Mesenchymal stem cell (in vitro differentiated cells and primary cell): ENCODE data around the gene ASF1B.

Experiments
- DNase-seq: peaks from one replicate; pipeline ENCODE4 v3.0.0-alpha.2; 2013
- H2AFZ ChIP-seq: one replicate; pipeline ENCODE4 v1.6.1; 2013; ENCODE audit warnings: low read depth, mild to moderate bottlenecking, control low read depth, inconsistent platforms, low read length, moderate library complexity
- H2AK5ac ChIP-seq: 2 replicates; pipeline ENCODE4 v1.6.1; 2013; ENCODE audit warnings: low read length, moderate library complexity, mild to moderate bottlenecking, inconsistent platforms; ENCODE audit not compliant: severe bottlenecking
- H2BK120ac ChIP-seq: one replicate; pipeline ENCODE4 v1.6.1; 2013; ENCODE audit warnings: low read depth, mild to moderate bottlenecking, inconsistent platforms, low read length, moderate library complexity
- H2BK12ac ChIP-seq, 2 experiments: one replicate each; pipeline ENCODE4 v1.6.1; 2013; ENCODE audit warnings: inconsistent platforms in 2 of 2, low read length in 2 of 2, mild to moderate bottlenecking in 2 of 2, moderate library complexity in 2 of 2, control low read depth in 1 of 2
- H2BK15ac ChIP-seq: one replicate; pipeline ENCODE4 v1.6.1; 2013; ENCODE audit warnings: mild to moderate bottlenecking, low read depth, inconsistent platforms; ENCODE audit not compliant: poor library complexity, severe bottlenecking
- H2BK5ac ChIP-seq: 2 replicates; pipeline ENCODE4 v1.6.1; 2013; ENCODE audit warnings: low read depth, mild to moderate bottlenecking, low read length, control low read depth, inconsistent platforms; ENCODE audit not compliant: poor library complexity, severe bottlenecking
- H3K14ac ChIP-seq, 2 experiments: one replicate each; pipeline ENCODE4 v1.6.1; 2013; ENCODE audit warnings: inconsistent platforms in 2 of 2, low read length in 2 of 2, control low read depth in 1 of 2, mild to moderate bottlenecking in 1 of 2, moderate library complexity in 1 of 2
- H3K18ac ChIP-seq, 2 experiments: one replicate each; pipeline ENCODE4 v1.6.1; 2013; ENCODE audit warnings: inconsistent platforms in 2 of 2, low read length in 2 of 2, control low read depth in 1 of 2, low read depth in 1 of 2, mild to moderate bottlenecking in 1 of 2
- H3K23ac ChIP-seq, 2 experiments: one replicate each; pipeline ENCODE4 v1.6.1; 2013; ENCODE audit warnings: inconsistent platforms in 2 of 2, low read length in 2 of 2, mild to moderate bottlenecking in 2 of 2, moderate library complexity in 2 of 2, control low read depth in 1 of 2
- H3K27ac ChIP-seq: 2 replicates; pipeline ENCODE4 v1.5.1; 2013; ENCODE audit warnings: mild to moderate bottlenecking, moderate library complexity, low read length, control low read depth, inconsistent platforms; ENCODE audit not compliant: poor library complexity, severe bottlenecking
- H3K27me3 ChIP-seq, 2 experiments: 2 replicates each; pipeline versions ENCODE4 v1.6.1 to v1.7.0; 2013; ENCODE audit warnings: low read length in 2 of 2, mild to moderate bottlenecking in 2 of 2, moderate library complexity in 2 of 2, control low read depth in 1 of 2, inconsistent platforms in 1 of 2; ENCODE audit not compliant: control insufficient read depth in 1 of 2, insufficient read depth in 1 of 2
- H3K36me3 ChIP-seq, 2 experiments: 2 replicates each; pipeline versions ENCODE4 v1.6.1 to v1.7.0; 2013; ENCODE audit warnings: low read length in 2 of 2, control low read depth in 1 of 2, inconsistent platforms in 1 of 2, low read depth in 1 of 2, mild to moderate bottlenecking in 1 of 2; ENCODE audit not compliant: insufficient read depth in 2 of 2, control insufficient read depth in 1 of 2
- H3K4ac ChIP-seq, 2 experiments: one replicate each; pipeline ENCODE4 v1.6.1; 2013; ENCODE audit warnings: inconsistent platforms in 2 of 2, low read length in 2 of 2, mild to moderate bottlenecking in 2 of 2, moderate library complexity in 2 of 2, control low read depth in 1 of 2, low read depth in 1 of 2
- H3K4me1 ChIP-seq: 2 replicates; pipeline ENCODE4 v1.6.1; 2013; ENCODE audit warnings: low read depth, low read length, control low read depth; ENCODE audit not compliant: control insufficient read depth, insufficient read depth
- H3K4me2 ChIP-seq: 2 replicates; pipeline ENCODE4 v1.6.1; 2013; ENCODE audit warnings: low read length, mild to moderate bottlenecking, inconsistent platforms; ENCODE audit not compliant: poor library complexity, severe bottlenecking
- H3K4me3 ChIP-seq, 2 experiments: 2 replicates each; pipeline versions ENCODE4 v1.5.1 to v1.7.0; 2013; ENCODE audit warnings: low read length in 2 of 2, mild to moderate bottlenecking in 2 of 2, control low read depth in 1 of 2, low read depth in 1 of 2; ENCODE audit not compliant: insufficient read depth in 1 of 2
- H3K79me1 ChIP-seq: replicated peaks from 2 replicates; pipeline ENCODE4 v1.6.1; 2013; ENCODE audit warnings: mild to moderate bottlenecking, control low read depth, low read length, inconsistent platforms; ENCODE audit not compliant: poor library complexity, severe bottlenecking
- H3K9ac ChIP-seq: 2 replicates; pipeline ENCODE4 v1.7.0; 2013; ENCODE audit warnings: mild to moderate bottlenecking, low read length, moderate library complexity
- H3K9me3 ChIP-seq: 2 replicates; pipeline ENCODE4 v1.7.0; 2013; ENCODE audit warnings: mild to moderate bottlenecking, low read length; ENCODE audit not compliant: control insufficient read depth
- H4K8ac ChIP-seq: one replicate; pipeline ENCODE4 v1.6.1; 2013; ENCODE audit warnings: inconsistent platforms, mild to moderate bottlenecking, low read length, moderate library complexity
- H4K91ac ChIP-seq: one replicate; pipeline ENCODE4 v1.6.1; 2013; ENCODE audit warnings: mild to moderate bottlenecking, low read length, inconsistent platforms
- WGBS: methylation state at CpG from one replicate; pipeline ENCODE4 v1.1.7; 2013; ENCODE audit warnings: mixed read lengths; 5-methylcytosine and 5-hydroxymethylcytosine counted together

Gene ASF1B

DNA sequence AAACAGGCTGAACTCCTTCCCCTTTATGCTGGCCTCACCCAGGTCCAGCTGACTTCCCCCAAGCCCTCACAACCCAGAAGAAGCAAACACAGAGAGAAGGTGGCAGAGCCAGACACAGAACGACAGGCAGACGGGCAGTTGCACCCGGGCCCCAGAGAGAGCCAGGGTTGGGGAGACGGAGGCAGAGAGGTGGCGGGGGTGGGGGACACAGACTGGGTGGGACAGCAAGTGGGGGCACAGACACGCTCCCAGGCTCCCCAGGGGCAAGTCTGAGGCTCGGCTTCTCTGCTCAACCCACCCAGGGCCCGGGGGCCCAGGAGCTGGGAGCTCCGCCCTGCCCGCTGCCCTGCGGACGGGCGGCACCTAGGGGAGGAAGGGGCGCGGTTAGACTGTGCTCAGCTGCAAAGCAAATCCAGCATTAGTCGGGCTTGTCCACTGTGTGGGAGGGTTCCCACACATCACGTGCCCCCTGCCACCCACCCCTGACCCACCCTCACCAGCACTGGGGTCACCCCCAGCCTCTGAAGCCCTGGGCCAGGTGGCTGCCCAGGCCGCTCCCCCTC is 31.3 kb upstream of the ASF1B start:
- H3K9ac ChIP-seq, result no peak overlapping the region
- no peak overlapping the region for H3K23ac ChIP-seq
- H3K4me3 ChIP-seq, result no peak overlapping the region
- H3K9me3 ChIP-seq, result no peaks in the 10 kb centered on the region
- H4K91ac ChIP-seq, result no peak overlapping the region
- H3K18ac ChIP-seq, result no peak overlapping the region
- H3K36me3 ChIP-seq, result peaks cover 17 to 72% of the 10 kb centered on the region in 2 experiments
- H2BK12ac ChIP-seq, result no peak overlapping the region
- H2AK5ac ChIP-seq, result no peak overlapping the region
- no peak overlapping the region for H2BK120ac ChIP-seq
- no peak overlapping the region for H2BK15ac ChIP-seq
- no peak overlapping the region for H3K14ac ChIP-seq
- no peak overlapping the region for H4K8ac ChIP-seq
- H3K27me3 ChIP-seq, result no peaks in the 10 kb centered on the region
- WGBS, result 92% methylated on average over 18 of the region's 18 CpGs
- no peak overlapping the region for H2BK5ac ChIP-seq
- DNase-seq, result no peak
- H2AFZ ChIP-seq, result no peak overlapping the region
- no peak overlapping the region for H3K27ac ChIP-seq
- H3K4me1 ChIP-seq, result peaks cover 4% of the 10 kb centered on the region
- H3K79me1 ChIP-seq, result no peaks in the 10 kb centered on the region
- H3K4me2 ChIP-seq, result no peak overlapping the region
- H3K4ac ChIP-seq, result no peak overlapping the region

DNA sequence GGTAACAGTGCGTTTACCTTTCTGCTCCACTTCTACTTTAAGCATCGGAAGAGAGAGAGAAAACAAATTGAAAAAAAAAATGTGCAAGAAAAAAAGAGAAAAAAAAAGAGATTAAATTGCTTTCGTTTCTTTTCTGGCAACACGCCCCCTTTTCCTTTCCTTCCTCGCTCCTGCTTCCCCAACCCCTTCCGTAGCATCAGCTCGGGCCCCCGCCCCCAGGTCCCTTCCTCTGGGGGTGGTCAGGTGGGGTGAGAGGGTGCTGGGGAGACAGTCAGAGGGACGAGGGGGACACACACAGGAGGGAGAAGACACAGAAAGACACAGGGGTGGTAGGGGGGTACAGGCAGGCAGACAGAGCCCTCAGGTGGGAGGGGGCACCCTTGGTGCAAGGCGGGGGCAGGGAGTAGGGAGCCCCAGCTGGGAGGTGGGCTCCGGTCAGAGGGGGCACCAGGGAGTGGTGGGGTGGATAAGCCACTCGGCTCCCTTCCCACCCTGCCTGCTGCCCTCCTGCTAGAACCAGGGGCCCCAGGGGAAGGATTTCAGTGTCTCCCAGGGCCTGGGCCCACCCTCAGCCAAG is 30.7 kb upstream of the ASF1B start:
- Histone ChIP-seq H3K36me3 (peaks cover 19 to 74% of the 10 kb centered on the region in 2 experiments), H2BK12ac (no peak overlapping the region), H3K23ac (no peak overlapping the region), H3K9ac (no peak overlapping the region), H2BK15ac (no peak overlapping the region), H3K4ac (no peak overlapping the region), H3K14ac (no peak overlapping the region), H3K27ac (no peak overlapping the region), H3K4me2 (no peak overlapping the region), H2AK5ac (no peak overlapping the region), H3K27me3 (no peaks in the 10 kb centered on the region), H3K4me1 (peaks cover 7% of the 10 kb centered on the region), H3K18ac (no peak overlapping the region), H3K9me3 (no peaks in the 10 kb centered on the region), H3K79me1 (no peaks in the 10 kb centered on the region), H4K8ac (no peak overlapping the region), H2AFZ (no peak overlapping the region), H2BK5ac (no peak overlapping the region), H2BK120ac (no peak overlapping the region), H3K4me3 (no peak overlapping the region), H4K91ac (no peak overlapping the region)
- 94% methylated on average over 4 of the region's 12 CpGs for WGBS
- no peak for DNase-seq

DNA sequence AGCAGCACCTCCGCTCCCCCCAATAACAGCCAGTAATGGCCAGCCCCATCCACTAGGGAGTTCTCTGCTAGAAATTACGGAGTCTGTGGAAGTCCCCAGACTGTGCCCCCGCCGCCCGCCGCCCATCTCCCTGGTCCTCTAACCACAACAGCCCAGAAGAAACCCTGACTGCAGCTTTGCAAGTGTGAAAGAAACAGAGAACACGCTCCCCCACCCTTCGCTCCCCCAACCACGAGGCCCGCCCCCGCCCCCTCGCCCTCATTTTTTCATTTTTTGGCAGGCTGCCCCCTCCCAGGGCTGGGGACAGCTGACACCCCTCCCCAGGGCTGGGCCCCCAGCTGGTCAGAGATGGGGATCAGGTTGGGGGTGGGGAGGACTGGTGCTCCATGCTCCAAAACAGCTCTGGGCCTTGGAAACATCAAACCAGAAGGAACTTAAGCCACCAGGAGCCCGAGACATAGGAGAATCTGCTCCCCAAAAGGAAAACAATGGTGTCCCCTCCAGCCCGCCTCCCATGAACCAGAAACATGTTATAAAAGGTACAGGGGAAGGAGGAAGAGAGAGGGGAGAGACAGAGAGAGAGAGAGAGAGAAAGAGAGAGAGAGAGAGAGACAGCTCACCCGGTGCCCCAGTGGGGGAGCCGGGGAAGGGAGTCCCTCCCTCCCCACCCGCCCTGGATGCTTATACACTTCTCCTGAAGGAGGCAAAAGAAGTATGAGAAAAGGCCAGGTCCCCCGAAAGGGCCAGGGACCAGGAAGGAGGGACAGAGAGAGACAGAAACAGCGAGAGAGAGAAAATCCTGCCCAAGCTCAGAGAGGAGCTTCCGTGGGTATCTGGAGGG is 29.8 kb upstream of the ASF1B start:
- H2BK15ac ChIP-seq, result no peak overlapping the region
- H3K14ac ChIP-seq, result no peak overlapping the region

DNA sequence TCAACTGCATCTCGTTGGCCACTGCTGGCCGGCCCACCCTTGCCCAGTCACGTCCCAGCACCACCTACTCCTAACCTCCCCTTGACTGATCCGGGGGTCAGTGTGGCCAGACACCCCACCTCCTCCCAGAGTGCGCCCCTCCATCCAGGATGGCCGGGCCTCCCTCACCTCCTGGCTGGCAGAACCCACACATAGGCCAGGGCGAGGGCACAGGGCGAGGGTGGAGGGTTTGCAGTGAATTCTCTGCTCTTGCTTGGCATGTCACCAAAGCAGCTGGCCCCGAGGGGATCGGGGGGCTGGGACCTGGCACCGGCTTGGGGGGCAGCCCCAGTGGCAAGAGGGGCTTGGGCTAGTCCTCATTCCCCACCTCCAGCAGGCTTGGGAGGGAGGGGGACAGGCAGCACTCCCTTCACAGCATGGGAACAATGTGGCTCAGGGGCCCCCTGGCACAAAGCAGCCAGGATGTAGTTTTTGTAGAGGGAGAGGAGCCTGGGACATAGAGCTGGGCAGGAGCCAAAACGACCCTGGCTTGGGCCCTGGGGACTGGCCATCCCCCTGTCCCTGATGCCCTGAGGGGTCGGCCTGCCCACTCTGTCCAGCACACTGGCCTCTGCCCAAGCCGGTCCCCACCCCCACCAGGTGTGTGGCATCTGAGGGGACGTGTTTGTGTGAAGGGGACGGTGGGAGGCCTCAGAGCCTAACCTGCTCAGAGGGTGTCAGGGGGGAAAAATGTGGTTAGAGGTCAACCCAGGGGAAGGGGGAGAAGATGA is 28.5 kb upstream of the ASF1B start:
- Histone ChIP-seq H3K14ac (no peak overlapping the region), H4K8ac (no peak overlapping the region), H4K91ac (peak overlapping the region; percentile 28), H2BK12ac (no peak overlapping the region), H2BK120ac (no peak overlapping the region), H2BK15ac (no peak overlapping the region), H3K79me1 (no peaks in the 10 kb centered on the region), H3K36me3 (peaks cover 7 to 74% of the 10 kb centered on the region in 2 experiments), H3K9me3 (no peaks in the 10 kb centered on the region), H2BK5ac (no peak overlapping the region), H2AK5ac (no peak overlapping the region), H3K18ac (no peak overlapping the region), H3K27me3 (no peaks in the 10 kb centered on the region), H2AFZ (no peak overlapping the region), H3K27ac (no peak overlapping the region), H3K4me2 (no peak overlapping the region), H3K23ac (no peak overlapping the region), H3K9ac (no peak overlapping the region), H3K4me3 (no peak overlapping the region), H3K4me1 (peaks cover 10% of the 10 kb centered on the region), H3K4ac (no peak overlapping the region)
- DNase-seq, result no peak
- 90% methylated on average over 14 of the region's 16 CpGs for WGBS

More for the DNA sequence above, 29.8 kb upstream of the ASF1B start:
- Histone ChIP-seq H2AK5ac (no peak overlapping the region), H3K4me3 (no peak overlapping the region), H3K4ac (no peak overlapping the region), H3K79me1 (no peaks in the 10 kb centered on the region), H3K23ac (no peak overlapping the region), H3K27ac (no peak overlapping the region), H3K18ac (no peak overlapping the region), H2BK12ac (no peak overlapping the region), H2AFZ (no peak overlapping the region), H4K91ac (no peak overlapping the region), H3K9me3 (no peaks in the 10 kb centered on the region), H3K9ac (no peak overlapping the region), H3K27me3 (no peaks in the 10 kb centered on the region), H2BK120ac (no peak overlapping the region), H3K36me3 (peaks cover 13 to 75% of the 10 kb centered on the region in 2 experiments), H3K4me2 (no peak overlapping the region), H2BK5ac (no peak overlapping the region), H3K4me1 (peaks cover 7% of the 10 kb centered on the region), H4K8ac (no peak overlapping the region)
- no peak for DNase-seq
- WGBS, result 89% methylated on average over 14 of the region's 20 CpGs
